ENCODE results near the gene STK16. TPM values are rescaled to one million over a fixed set of nuclear protein-coding genes. Genes with fewer than 3 reads are reported as not detected.

STK16 gene
- total RNA-seq, 2 experiments from 2014 or later, result 11.2 to 14.1 TPM

DNA sequence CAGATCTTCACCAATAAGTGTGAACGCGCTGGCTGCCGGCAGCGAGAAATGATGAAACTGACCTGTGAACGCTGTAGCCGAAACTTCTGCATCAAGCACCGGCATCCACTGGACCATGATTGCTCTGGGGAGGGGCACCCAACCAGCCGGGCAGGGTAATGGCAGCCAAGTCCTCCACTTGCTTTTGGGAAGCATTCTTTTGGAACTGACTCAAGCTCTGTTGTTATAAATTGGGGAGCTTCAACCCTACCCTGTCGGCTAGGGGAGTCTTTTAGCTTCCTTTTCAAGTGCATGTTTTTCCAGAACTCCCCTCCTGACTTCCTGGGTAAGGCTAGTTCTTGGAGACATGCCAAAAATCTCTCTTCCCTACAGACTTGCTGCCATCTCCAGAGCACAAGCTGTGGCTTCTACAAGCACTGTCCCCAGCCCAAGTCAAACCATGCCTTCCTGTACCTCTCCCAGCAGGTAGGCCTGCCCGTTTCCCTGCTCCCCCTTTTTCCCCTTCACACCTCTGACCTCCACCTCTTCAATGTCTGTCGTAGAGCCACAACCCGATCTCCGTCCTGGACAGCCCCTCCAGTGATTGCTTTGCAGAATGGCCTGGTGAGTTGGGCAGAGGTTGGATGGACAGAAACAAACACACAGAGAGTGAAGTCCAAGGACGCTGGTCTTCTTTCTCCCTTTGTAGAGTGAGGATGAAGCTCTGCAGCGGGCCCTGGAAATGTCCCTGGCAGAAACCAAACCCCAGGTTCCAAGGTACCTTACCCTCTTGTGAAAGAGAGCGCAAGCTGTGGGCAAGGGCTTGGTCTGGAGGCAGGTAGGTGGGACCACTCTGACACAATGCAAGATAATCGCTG, 37.2 kb upstream of the STK16 start:
- TF ChIP-seq, protein P1, sequence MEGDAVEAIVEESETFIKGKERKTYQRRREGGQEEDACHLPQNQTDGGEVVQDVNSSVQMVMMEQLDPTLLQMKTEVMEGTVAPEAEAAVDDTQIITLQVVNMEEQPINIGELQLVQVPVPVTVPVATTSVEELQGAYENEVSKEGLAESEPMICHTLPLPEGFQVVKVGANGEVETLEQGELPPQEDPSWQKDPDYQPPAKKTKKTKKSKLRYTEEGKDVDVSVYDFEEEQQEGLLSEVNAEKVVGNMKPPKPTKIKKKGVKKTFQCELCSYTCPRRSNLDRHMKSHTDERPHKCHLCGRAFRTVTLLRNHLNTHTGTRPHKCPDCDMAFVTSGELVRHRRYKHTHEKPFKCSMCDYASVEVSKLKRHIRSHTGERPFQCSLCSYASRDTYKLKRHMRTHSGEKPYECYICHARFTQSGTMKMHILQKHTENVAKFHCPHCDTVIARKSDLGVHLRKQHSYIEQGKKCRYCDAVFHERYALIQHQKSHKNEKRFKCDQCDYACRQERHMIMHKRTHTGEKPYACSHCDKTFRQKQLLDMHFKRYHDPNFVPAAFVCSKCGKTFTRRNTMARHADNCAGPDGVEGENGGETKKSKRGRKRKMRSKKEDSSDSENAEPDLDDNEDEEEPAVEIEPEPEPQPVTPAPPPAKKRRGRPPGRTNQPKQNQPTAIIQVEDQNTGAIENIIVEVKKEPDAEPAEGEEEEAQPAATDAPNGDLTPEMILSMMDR (IDR thresholded peaks at IDR 0.05), result no peak
- Histone ChIP-seq H3K4me3 (ENCODE audit: low read length) (no peak overlapping the region), H3K27ac (ENCODE audit: low read depth in 1 of 2, low read length in 2 of 2) (no peak overlapping the region), H3K9me3 (ENCODE audit: control insufficient read depth in 1 of 2, insufficient read depth in 1 of 2, low read length in 2 of 2) (no peaks in the 10 kb centered on the region), H3K36me3 (ENCODE audit: insufficient read depth, low read length) (peaks cover 21% of the 10 kb centered on the region), H3K4me1 (ENCODE audit: insufficient read depth, low read length) (peaks cover 53% of the 10 kb centered on the region), H3K27me3 (ENCODE audit: control insufficient read depth in 1 of 2, insufficient read depth in 2 of 2, low read length in 2 of 2) (no peaks in the 10 kb centered on the region)
- intact Hi-C loops (cut with DNase I, micrococcal nuclease), result loop anchor here in 1 of 2 experiments (10.0 kb wide), 2 partner anchors 177 to 337 kb away; partner anchors contain the start of genes CHPF, DNPEP and TMEM198
- H3K27me3 Mint-ChIP-seq, result no peaks in the 10 kb centered on the region
- POLR2A ChIA-PET, result interaction anchor here (0.7 to 4.8 kb wide), 5 partner anchors 10 to 49 kb away, joined by 3 to 139 read pairs (median 6); partner anchors contain the start of genes ABCB6, CNPPD1, GLB1L and RETREG2
- ATAC-seq (ENCODE audit: poor library complexity) (no peak), DNase-seq (peak in 1 of 14 experiments; percentile 8)
- H3K4me3 Mint-ChIP-seq, result peak overlapping the region; percentile 90
- H3K36me3 Mint-ChIP-seq (ENCODE audit: low read depth), result peaks cover 26% of the 10 kb centered on the region
- peaks cover 47% of the 10 kb centered on the region for H3K4me1 Mint-ChIP-seq (ENCODE audit: low read depth)
- CTCF ChIA-PET, result interaction anchor here (1.3 to 4.2 kb wide), 3 partner anchors 48 to 87 kb away, joined by 6 to 32 read pairs (median 17); partner anchors contain the start of gene NHEJ1
- H3K27ac Mint-ChIP-seq, result peak overlapping the region; percentile 93
- H3K9me3 Mint-ChIP-seq, result no peaks in the 10 kb centered on the region

DNA sequence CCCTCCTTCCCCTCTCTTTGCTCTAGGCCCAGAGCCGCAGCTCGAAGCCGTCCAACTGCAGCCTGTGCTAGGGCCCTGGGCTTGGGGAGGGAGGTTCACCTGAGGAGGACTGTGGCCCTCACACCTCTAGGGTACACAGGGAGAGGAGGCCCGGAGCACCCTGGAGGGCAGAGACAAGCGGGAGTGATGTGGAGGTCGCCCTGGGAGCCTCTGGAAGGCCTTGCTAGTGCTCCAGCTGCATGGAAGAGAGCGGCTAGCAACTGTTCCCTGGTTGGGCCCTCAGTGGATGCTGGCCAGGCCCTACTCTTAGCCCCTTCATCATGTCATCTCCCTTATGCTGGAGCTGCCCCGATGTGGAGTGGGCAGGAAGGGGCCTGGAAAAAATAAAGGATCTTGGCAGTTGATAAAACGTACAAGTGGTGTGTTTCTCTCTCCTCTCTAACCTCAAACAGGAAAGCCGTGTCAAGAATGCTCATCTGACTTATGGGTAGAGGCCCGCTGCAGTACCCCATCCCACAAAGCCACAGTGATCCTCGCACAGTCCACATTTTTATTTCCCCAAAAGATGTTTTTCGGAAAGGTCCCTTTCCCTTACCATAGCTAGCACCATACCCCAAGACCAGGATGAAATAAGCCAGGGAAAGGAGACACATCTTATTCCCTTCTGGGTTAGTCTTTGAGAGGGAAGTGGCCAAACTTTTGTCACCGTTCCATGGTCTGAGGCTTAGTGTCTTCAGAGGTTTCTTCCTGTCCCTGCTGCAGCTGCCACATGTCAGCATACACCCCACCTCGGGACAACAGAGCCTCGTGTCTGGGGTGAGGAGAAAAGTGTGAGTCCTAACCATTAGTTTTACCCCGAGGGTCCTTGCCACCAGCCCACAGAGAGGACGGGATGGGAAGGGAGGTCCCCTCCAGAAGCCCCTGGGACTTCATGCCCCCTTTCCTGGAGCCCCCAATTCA, 35.8 kb upstream of the STK16 start:
- Mint-ChIP-seq H3K27me3 (no peaks in the 10 kb centered on the region), H3K4me3 (peak overlapping the region; percentile 90), H3K4me1 (ENCODE audit: low read depth) (peaks cover 47% of the 10 kb centered on the region), H3K36me3 (ENCODE audit: low read depth) (peaks cover 26% of the 10 kb centered on the region), H3K9me3 (no peaks in the 10 kb centered on the region), H3K27ac (peak overlapping the region; percentile 93)
- Histone ChIP-seq H3K27me3 (ENCODE audit: control insufficient read depth in 1 of 2, insufficient read depth in 2 of 2, low read length in 2 of 2) (no peaks in the 10 kb centered on the region), H3K4me3 (ENCODE audit: low read length) (no peak overlapping the region), H3K36me3 (ENCODE audit: insufficient read depth, low read length) (peaks cover 21% of the 10 kb centered on the region), H3K27ac (ENCODE audit: low read depth in 1 of 2, low read length in 2 of 2) (peak overlapping the region in 1 of 2 donors; percentile 28), H3K9me3 (ENCODE audit: control insufficient read depth in 1 of 2, insufficient read depth in 1 of 2, low read length in 2 of 2) (no peaks in the 10 kb centered on the region), H3K4me1 (ENCODE audit: insufficient read depth, low read length) (peaks cover 53% of the 10 kb centered on the region)
- intact Hi-C loops (cut with DNase I, micrococcal nuclease), result loop anchor here in 1 of 2 experiments (5.0 to 10.0 kb wide), 3 partner anchors 152 to 335 kb away; partner anchors contain the start of genes CHPF, DNPEP and TMEM198
- ATAC-seq (ENCODE audit: poor library complexity) (no peak), DNase-seq (peak in 2 of 14 experiments; percentile 9 to 11)
- CTCF ChIA-PET, result interaction anchor here (1.3 to 4.2 kb wide), 2 partner anchors 50 to 85 kb away, joined by 6 to 32 read pairs; partner anchors contain the start of gene NHEJ1
- TF ChIP-seq, protein P1 (IDR thresholded peaks at IDR 0.05), result no peak
- POLR2A ChIA-PET, result interaction anchor here (0.7 to 4.8 kb wide), 4 partner anchors 34 to 50 kb away, joined by 3 to 139 read pairs (median 6); partner anchors contain the start of genes CNPPD1, GLB1L, RETREG2 and STK16
